Activated naive CD4-positive, alpha-beta T cell treated with anti-CD3 and anti-CD28 coated beads, Interleukin-2, amount 50 U/mL, for 24 hours (primary cell): ENCODE data around the gene RBMS3.
"Not testable (repeated sequence)": the region's sequence is repeated elsewhere in the genome, so short reads cannot be mapped to it uniquely, and the experiment has no call there.

Experiments
- H3K27ac Mint-ChIP-seq: one replicate; pipeline ENCODE4 v1.8.0; 2021; ENCODE audit warnings: mild to moderate bottlenecking, mixed read lengths
- H3K27me3 Mint-ChIP-seq: one replicate; pipeline ENCODE4 v1.8.0; 2021; ENCODE audit warnings: mixed read lengths
- H3K36me3 Mint-ChIP-seq: one replicate; pipeline ENCODE4 v1.8.0; 2021; ENCODE audit warnings: mixed read lengths
- H3K4me1 Mint-ChIP-seq: one replicate; pipeline ENCODE4 v1.8.0; 2021; ENCODE audit warnings: mixed read lengths
- H3K4me3 Mint-ChIP-seq: one replicate; pipeline ENCODE4 v1.8.0; 2021; ENCODE audit warnings: mild to moderate bottlenecking, mixed read lengths
- H3K9me3 Mint-ChIP-seq: one replicate; pipeline ENCODE4 v1.8.0; 2021; ENCODE audit warnings: mixed read lengths

Gene RBMS3

DNA sequence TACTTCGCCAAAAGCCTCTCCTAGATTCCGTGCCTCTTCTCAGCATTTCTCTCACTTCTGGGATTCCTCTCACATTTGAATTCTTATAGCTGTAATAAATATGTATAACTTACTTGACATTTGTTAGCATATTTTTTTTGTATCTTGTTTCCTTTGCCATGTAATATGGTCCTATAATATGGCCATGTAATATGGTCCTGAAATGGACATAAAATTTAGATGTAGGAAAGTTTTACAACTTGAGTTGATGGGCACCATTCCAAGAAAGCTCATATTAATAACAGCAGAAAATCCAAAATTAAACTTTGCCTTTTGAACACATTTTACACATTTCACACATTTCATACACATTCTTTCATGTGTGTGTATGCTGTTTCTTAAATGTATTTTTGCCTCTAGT, 480.6 kb downstream of the RBMS3 start:
- Mint-ChIP-seq H3K9me3 (no peaks in the 10 kb centered on the region), H3K27me3 (no peaks in the 10 kb centered on the region), H3K4me3 (no peak overlapping the region), H3K4me1 (no peaks in the 10 kb centered on the region), H3K27ac (no peak overlapping the region), H3K36me3 (no peaks in the 10 kb centered on the region)

DNA sequence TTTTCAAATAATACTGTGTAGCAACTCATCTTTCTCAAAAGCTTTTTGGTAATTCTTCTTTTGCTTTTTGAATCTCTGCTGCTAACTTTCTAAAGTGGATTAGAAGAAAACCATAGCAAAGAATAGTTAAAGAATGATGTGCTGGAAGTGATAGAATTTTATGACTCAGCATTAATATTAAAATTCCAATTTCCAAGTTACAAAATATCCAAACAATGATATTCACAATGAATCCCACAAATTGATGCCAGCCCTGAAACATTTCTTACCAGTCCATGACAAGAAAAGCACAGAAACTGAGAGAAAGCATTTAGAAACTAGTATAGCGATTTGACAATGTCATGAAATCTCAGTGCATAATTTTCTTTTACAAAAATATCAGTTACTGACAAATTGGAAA, 482.2 kb downstream of the RBMS3 start:
- H3K4me1 Mint-ChIP-seq, result no peaks in the 10 kb centered on the region
- H3K27ac Mint-ChIP-seq, result no peak overlapping the region
- H3K36me3 Mint-ChIP-seq, result no peaks in the 10 kb centered on the region
- no peaks in the 10 kb centered on the region for H3K9me3 Mint-ChIP-seq
- no peaks in the 10 kb centered on the region for H3K27me3 Mint-ChIP-seq
- H3K4me3 Mint-ChIP-seq, result no peak overlapping the region

DNA sequence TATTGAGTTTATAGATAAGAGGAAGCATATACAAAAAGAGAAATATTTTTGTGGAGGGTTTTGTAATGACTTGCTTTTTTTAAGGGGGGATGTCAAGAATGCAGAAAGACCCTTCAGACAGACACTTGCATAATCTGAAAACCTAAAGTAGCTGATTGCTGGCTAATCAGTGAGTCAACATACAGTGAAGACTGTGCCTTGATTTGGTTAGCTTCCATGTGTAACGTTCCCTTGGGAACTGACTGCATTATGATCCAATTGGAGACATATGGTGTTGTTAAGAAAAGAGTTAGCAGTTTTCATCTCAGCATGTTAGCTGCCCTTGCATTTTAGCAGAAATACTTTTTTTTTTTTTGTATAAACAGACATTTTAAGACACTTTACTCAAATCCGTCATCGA, 483.2 kb downstream of the RBMS3 start:
- H3K27ac Mint-ChIP-seq, result no peak overlapping the region
- no peaks in the 10 kb centered on the region for H3K4me1 Mint-ChIP-seq
- no peaks in the 10 kb centered on the region for H3K27me3 Mint-ChIP-seq
- H3K9me3 Mint-ChIP-seq, result no peaks in the 10 kb centered on the region
- H3K36me3 Mint-ChIP-seq, result no peaks in the 10 kb centered on the region
- no peak overlapping the region for H3K4me3 Mint-ChIP-seq

DNA sequence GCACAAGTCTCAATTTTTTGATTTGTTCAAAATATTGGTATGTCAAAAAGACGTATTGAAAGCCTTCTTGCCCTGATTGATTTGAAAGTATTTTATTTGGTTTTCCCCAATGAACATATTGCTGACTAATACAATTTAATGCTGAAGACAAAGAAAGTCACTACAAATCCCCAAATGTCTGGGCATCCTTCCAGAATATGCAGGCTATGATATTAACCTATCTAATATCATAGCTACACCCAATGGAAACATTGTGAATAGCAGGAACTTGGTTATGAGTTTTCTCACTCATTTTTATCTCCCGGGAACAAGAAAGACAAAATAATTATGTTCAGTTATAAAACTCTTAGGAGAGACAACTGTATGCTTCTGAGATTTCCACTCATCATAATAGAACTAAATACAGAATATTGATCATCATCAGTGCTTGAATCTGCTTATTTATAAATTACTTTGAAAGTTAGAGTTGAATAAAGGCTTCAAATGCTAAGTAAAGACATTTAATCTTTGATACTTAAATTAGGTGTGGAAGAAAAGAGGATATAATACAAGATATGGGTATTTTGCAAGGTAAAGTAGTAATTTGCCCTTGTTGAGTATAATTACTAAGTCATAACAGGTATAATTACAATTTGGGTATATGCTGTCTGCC, 483.9 kb downstream of the RBMS3 start:
- H3K27me3 Mint-ChIP-seq, result no peaks in the 10 kb centered on the region
- no peaks in the 10 kb centered on the region for H3K9me3 Mint-ChIP-seq
- no peaks in the 10 kb centered on the region for H3K4me1 Mint-ChIP-seq
- no peak overlapping the region for H3K4me3 Mint-ChIP-seq
- no peaks in the 10 kb centered on the region for H3K36me3 Mint-ChIP-seq
- no peak overlapping the region for H3K27ac Mint-ChIP-seq

DNA sequence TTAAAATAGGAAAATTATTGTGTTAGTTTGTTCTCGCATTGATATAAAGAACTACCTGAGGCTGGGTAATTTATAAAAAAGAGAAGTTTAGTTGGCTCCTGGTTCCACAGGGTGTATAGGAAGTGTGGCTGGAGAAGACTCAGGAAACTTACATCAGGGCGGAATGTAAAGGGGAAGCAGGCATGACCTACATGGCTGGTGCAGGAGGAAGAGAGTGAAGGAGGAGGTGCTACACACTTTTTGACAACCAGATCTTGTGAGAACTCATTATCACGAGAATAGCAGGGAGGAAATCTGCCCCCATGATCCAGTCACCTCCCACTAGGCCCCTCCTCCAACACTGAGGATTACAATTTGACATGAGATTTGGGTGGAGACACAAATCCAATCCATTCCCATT, 490.7 kb downstream of the RBMS3 start:
- no peaks in the 10 kb centered on the region for H3K9me3 Mint-ChIP-seq
- no peaks in the 10 kb centered on the region for H3K4me1 Mint-ChIP-seq
- H3K27ac Mint-ChIP-seq, result no peak overlapping the region
- no peaks in the 10 kb centered on the region for H3K36me3 Mint-ChIP-seq
- no peak overlapping the region for H3K4me3 Mint-ChIP-seq
- H3K27me3 Mint-ChIP-seq, result no peaks in the 10 kb centered on the region

DNA sequence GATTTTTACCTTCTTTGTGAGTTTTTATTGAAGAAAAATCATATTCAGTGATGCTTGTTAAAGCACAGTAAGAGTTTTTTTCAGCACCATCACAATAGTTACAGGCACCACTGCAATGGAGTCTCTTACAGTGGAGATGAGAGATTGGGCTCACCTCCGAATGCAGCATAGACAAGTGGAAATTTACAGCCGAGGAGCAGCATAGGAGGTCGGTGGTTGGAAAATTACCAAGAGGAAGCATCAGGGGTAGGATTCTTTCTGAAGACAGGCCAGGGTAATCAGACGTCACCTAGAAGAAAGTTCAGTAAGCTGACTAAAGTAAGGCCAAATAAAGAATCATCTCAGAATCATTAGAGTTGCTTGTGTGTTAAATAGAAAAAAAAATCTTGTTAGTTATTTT, 491.6 kb downstream of the RBMS3 start:
- no peaks in the 10 kb centered on the region for H3K9me3 Mint-ChIP-seq
- no peak overlapping the region for H3K27ac Mint-ChIP-seq
- no peak overlapping the region for H3K4me3 Mint-ChIP-seq
- H3K27me3 Mint-ChIP-seq, result no peaks in the 10 kb centered on the region
- H3K4me1 Mint-ChIP-seq, result no peaks in the 10 kb centered on the region
- H3K36me3 Mint-ChIP-seq, result no peaks in the 10 kb centered on the region

DNA sequence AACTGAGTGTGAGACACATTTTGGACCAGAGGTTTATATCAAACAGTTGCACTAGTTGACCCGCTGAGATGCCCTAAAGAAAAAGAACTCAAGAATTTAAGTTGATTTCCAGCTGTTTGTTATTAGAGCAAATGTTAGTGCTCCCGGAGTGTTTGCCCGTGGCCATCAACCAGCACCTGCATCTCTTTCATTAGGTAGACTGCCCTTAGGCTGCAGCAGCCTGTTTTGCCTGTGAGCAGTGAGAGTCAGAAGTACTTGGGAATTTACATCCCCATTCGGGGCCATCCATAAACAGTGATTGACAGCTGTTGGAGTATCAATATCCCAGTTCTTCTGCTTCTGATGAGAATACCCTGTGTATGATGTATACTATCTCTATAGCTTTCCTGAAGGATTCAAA, 492.6 kb downstream of the RBMS3 start:
- no peaks in the 10 kb centered on the region for H3K27me3 Mint-ChIP-seq
- no peak overlapping the region for H3K4me3 Mint-ChIP-seq
- H3K9me3 Mint-ChIP-seq, result no peaks in the 10 kb centered on the region
- H3K27ac Mint-ChIP-seq, result no peak overlapping the region
- no peaks in the 10 kb centered on the region for H3K36me3 Mint-ChIP-seq
- no peaks in the 10 kb centered on the region for H3K4me1 Mint-ChIP-seq

DNA sequence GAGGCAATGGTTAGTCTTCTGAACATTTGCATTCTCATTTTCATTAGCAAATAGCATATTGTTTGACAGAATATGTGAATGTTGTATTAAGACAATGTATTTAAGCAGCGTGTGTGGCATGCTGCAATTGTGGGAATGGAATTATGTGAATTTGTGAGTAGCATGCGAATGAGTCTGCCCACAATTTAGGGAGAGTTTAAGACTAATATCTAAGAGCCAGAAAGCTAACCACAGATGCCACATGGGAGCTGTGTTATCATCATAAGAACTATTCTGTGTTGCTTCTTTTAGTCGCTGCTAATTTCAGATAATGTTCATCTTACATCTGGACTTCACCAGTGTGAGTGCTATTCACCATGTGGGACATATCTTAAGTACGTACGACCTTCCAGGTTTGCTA, 494.5 kb downstream of the RBMS3 start:
- Mint-ChIP-seq H3K4me1 (no peaks in the 10 kb centered on the region), H3K36me3 (no peaks in the 10 kb centered on the region), H3K9me3 (no peaks in the 10 kb centered on the region), H3K27me3 (peaks cover 1% of the 10 kb centered on the region), H3K27ac (no peak overlapping the region), H3K4me3 (no peak overlapping the region)

DNA sequence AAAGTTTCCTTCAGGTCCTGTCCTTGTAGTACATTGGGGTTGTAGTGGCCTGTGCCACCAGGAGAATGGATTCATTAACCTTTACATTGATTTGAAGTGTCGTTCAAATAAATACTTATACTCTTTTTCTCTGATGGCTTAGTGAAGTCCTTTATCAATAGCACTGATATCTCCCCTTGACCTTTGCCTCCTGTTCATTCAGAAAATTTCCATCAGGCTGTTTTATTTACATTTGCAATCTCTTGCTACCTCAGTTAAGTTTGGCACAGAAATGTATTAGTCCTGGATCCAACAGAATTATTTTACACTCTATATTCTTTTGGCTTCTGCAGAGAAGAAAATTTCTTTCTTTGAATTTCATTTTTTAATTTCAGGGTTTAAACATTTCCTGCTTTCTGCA, 497.0 kb downstream of the RBMS3 start:
- Mint-ChIP-seq H3K36me3 (peaks cover 2% of the 10 kb centered on the region), H3K9me3 (peaks cover 8% of the 10 kb centered on the region), H3K27ac (no peak overlapping the region), H3K27me3 (peaks cover 5% of the 10 kb centered on the region), H3K4me3 (no peak overlapping the region), H3K4me1 (no peaks in the 10 kb centered on the region)

DNA sequence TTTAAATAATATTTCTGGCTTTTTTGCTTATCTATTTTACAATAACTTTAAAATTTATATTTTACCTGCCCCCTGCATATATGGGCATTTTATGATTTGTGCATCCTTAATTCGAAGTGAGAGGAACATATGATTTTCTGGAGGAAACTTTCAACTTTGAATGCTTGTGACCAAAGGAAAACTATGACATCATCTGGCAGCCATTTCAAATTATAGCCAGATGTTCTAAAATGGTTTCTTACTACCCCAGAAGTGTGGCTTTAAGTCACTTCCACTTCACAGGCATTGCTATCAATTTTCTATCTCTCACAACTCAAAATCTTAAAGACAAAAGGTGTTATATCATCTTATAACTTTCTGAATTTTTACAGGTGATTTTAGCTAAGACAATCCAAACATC, 508.8 kb downstream of the RBMS3 start:
- no peak overlapping the region for H3K4me3 Mint-ChIP-seq
- H3K36me3 Mint-ChIP-seq, result no peaks in the 10 kb centered on the region
- no peaks in the 10 kb centered on the region for H3K4me1 Mint-ChIP-seq
- H3K9me3 Mint-ChIP-seq, result no peaks in the 10 kb centered on the region
- H3K27ac Mint-ChIP-seq, result no peak overlapping the region
- H3K27me3 Mint-ChIP-seq, result peaks cover 1% of the 10 kb centered on the region

DNA sequence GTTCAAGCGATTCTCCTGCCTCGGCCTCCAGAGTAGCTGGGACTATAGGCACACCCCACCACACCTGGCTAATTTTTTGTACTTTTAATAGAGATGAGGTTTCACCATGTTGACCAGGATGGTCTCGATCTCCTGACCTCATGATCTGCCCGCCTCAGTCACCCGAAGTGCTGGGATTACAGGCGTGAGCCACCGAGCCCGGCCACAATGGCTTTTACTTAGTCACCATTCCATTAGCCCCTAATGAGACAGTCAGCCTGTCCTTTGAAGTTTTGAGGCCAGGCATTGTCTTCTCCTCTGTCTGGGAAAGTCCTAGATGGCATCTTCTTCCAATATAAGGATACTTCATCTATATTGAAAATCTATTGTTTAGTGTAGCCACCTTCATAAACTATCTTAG, 515.9 kb downstream of the RBMS3 start:
- H3K36me3 Mint-ChIP-seq, result no peaks in the 10 kb centered on the region
- no peaks in the 10 kb centered on the region for H3K4me1 Mint-ChIP-seq
- H3K9me3 Mint-ChIP-seq, result no peaks in the 10 kb centered on the region
- no peak overlapping the region for H3K27ac Mint-ChIP-seq
- H3K4me3 Mint-ChIP-seq, result no peak overlapping the region
- H3K27me3 Mint-ChIP-seq, result peaks cover 3% of the 10 kb centered on the region

DNA sequence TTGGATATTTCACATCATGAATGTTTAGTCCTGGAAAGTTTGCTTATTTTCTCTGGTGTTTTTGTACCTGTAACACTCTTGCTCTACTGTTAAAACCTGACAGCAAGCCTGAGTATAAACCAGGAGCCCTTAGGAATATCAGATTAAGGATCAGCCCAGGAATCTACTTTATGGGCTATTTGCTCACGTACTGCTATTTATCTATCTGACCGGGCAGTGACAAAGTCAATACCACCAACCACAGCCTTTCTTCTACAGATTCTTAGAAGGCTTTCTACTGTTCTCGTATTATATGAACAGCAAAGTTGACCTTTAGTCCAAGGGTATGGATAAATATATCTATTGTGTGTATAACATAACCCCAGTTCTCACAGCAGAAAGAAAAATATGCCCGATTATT, 521.2 kb downstream of the RBMS3 start:
- peaks cover 7% of the 10 kb centered on the region for H3K27me3 Mint-ChIP-seq
- H3K27ac Mint-ChIP-seq, result no peak overlapping the region
- no peaks in the 10 kb centered on the region for H3K36me3 Mint-ChIP-seq
- no peaks in the 10 kb centered on the region for H3K4me1 Mint-ChIP-seq
- no peaks in the 10 kb centered on the region for H3K9me3 Mint-ChIP-seq
- H3K4me3 Mint-ChIP-seq, result no peak overlapping the region

DNA sequence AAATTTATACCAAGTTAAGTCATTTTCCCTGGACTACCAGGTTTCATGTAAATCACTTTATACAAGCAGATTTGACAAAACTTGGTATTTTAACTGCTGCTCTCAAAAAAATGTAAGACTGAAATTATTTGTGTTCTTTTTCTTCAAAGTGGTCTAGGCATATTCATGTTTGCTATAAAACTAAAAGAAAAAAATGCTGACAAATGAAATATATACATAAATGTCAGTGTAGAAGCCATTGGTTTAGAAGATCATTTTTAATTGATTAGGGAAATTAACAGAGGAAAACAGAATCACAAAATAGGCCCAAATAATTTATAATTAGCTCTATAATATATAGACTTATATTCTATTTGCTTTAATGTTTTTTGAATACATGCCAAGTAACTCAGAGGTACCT, 523.2 kb downstream of the RBMS3 start:
- H3K27me3 Mint-ChIP-seq, result peaks cover 7% of the 10 kb centered on the region
- no peaks in the 10 kb centered on the region for H3K4me1 Mint-ChIP-seq
- no peak overlapping the region for H3K4me3 Mint-ChIP-seq
- H3K9me3 Mint-ChIP-seq, result no peaks in the 10 kb centered on the region
- no peaks in the 10 kb centered on the region for H3K36me3 Mint-ChIP-seq
- H3K27ac Mint-ChIP-seq, result no peak overlapping the region

DNA sequence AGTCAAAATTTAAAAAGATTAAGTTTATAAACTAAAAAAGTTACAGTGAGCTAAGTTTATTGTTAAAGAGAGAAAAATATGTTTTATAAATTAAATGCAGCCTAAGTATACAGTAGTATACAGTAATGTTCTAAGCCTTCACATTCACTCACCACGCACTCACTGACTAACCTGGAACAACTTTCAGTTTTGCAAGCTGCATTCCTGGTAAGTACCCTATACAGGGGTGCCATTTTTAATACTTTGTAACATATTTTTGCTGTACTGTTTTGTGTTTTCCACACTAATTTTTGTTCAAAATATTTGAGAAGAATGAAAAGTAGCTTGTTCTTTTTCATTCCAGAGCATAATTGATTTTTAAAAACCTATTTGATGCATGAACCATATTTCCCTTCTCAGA, 524.9 kb downstream of the RBMS3 start:
- Mint-ChIP-seq H3K27me3 (peaks cover 7% of the 10 kb centered on the region), H3K27ac (no peak overlapping the region), H3K4me1 (no peaks in the 10 kb centered on the region), H3K36me3 (no peaks in the 10 kb centered on the region), H3K9me3 (no peaks in the 10 kb centered on the region), H3K4me3 (no peak overlapping the region)

DNA sequence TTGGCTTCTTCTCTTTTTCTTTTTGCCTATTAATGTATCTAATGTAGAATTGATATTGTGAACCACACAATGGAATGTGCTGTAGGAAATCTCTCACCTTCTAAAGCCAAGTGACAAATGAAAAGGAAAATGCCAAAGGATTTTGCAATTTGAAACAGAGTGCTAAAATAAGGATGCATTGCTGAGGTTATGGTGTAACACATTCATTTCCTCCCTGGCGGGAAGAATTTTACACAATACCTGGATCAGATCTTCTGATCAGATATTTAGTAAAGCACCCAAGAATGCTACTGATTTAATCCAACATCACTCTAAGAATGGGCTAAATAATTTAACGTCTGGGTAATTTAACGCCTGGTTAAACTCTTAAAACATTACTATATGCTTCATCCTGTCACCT, 527.5 kb downstream of the RBMS3 start:
- not testable (repeated sequence) for H3K27me3 Mint-ChIP-seq, H3K4me3 Mint-ChIP-seq, H3K27ac Mint-ChIP-seq, H3K36me3 Mint-ChIP-seq, H3K4me1 Mint-ChIP-seq, H3K9me3 Mint-ChIP-seq

DNA sequence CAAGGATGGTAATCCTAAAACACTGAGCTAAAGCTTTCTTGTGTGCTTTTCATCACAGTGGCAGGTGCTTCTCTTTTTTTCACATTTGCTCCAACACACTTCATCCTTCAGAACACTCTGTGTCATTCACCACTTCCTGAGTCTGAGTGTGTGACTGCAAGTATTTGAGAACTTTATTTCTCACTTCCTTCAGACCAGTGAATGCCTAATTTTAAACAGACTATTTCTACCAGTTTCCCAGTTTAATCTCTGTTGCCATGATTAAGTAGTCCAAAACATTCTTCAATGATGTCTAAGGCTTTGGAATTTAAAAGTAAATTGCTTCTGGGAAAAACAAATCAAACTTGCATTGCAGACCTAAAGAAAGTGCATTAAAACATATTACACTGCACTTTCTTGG, 541.2 kb downstream of the RBMS3 start:
- H3K36me3 Mint-ChIP-seq, result no peaks in the 10 kb centered on the region
- peaks cover 7% of the 10 kb centered on the region for H3K9me3 Mint-ChIP-seq
- no peak overlapping the region for H3K4me3 Mint-ChIP-seq
- no peak overlapping the region for H3K27ac Mint-ChIP-seq
- H3K27me3 Mint-ChIP-seq, result peaks cover 1% of the 10 kb centered on the region
- no peaks in the 10 kb centered on the region for H3K4me1 Mint-ChIP-seq

DNA sequence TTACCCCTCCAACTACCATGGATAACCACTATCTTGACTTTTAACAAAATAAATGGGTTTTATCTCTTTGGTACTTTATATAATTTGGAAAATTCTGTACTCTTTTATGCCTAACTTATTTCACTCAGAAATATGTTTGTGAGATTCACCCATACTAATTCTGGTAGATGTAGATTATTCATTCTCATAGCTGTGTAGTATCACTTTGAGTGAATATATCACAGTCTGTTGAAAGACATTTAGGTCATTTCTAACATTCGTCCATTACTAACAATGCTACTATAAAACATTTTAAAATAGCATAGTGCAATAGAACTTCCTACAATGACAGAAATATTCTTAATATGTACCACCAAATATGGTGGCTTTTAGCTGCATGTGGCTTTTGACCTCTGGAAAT, 542.4 kb downstream of the RBMS3 start:
- no peak overlapping the region for H3K27ac Mint-ChIP-seq
- peaks cover 1% of the 10 kb centered on the region for H3K27me3 Mint-ChIP-seq
- no peak overlapping the region for H3K4me3 Mint-ChIP-seq
- peaks cover 7% of the 10 kb centered on the region for H3K9me3 Mint-ChIP-seq
- H3K36me3 Mint-ChIP-seq, result no peaks in the 10 kb centered on the region
- no peaks in the 10 kb centered on the region for H3K4me1 Mint-ChIP-seq
